Stimulated activated naive B cell treated with anti-CD40 and anti-IgM and Interleukin-4, amounts not matched to agents 10 μg/mL and 1 μg/mL and 100 μg/mL, for 72 hours (primary cell): ENCODE results near the gene PRKG1.

Experiments used
- ATAC-seq, 2 donors: fragments of 150-1000 bp; cut with Tn5 transposase; replicated peaks; 2 replicates each; pipeline ENCODE4 v1.10.0; 2021; ENCODE audit warnings: moderate library complexity in 1 of 2
- DNase-seq: peaks from one replicate; pipeline ENCODE4 v3.0.0; 2021
- H3K27ac Mint-ChIP-seq: one replicate; pipeline ENCODE4 v1.8.0; 2022; ENCODE audit warnings: mild to moderate bottlenecking, mixed read lengths
- H3K27me3 Mint-ChIP-seq, 2 donors: one replicate each; pipeline ENCODE4 v1.8.0; 2022; ENCODE audit warnings: mixed read lengths in 2 of 2
- H3K36me3 Mint-ChIP-seq, 2 donors: one replicate each; pipeline ENCODE4 v1.8.0; 2022; ENCODE audit warnings: mixed read lengths in 2 of 2, mild to moderate bottlenecking in 1 of 2
- H3K4me1 Mint-ChIP-seq, 2 donors: one replicate each; pipeline ENCODE4 v1.8.0; 2022; ENCODE audit warnings: mixed read lengths in 2 of 2, mild to moderate bottlenecking in 1 of 2
- H3K4me3 Mint-ChIP-seq, 2 donors: one replicate each; pipeline ENCODE4 v1.8.0; 2022; ENCODE audit warnings: mild to moderate bottlenecking in 2 of 2, mixed read lengths in 2 of 2, moderate library complexity in 1 of 2
- H3K9me3 Mint-ChIP-seq, 2 donors: one replicate each; pipeline ENCODE4 v1.8.0; 2022; ENCODE audit warnings: mixed read lengths in 2 of 2, mild to moderate bottlenecking in 1 of 2

PRKG1 gene

GRCh38 chr10:51063659-51064535 is 10.4 kb upstream of the PRKG1 start:
- ATAC-seq (peak in 1 of 2 donors; percentile 44), DNase-seq (no peak)
- Mint-ChIP-seq H3K4me3 (no peak overlapping the region), H3K4me1 (no peaks in the 10 kb centered on the region), H3K36me3 (no peaks in the 10 kb centered on the region), H3K27me3 (peaks cover 0 to 5% of the 10 kb centered on the region in 2 donors), H3K9me3 (no peaks in the 10 kb centered on the region), H3K27ac (no peak overlapping the region)

GRCh38 chr10:51066231-51066630 is 8.1 kb upstream of the PRKG1 start:
- H3K27ac Mint-ChIP-seq: no peak overlapping the region
- H3K36me3 Mint-ChIP-seq: no peaks in the 10 kb centered on the region
- DNase-seq: no peak
- H3K4me3 Mint-ChIP-seq: no peak overlapping the region
- H3K4me1 Mint-ChIP-seq: no peaks in the 10 kb centered on the region
- H3K9me3 Mint-ChIP-seq: no peaks in the 10 kb centered on the region
- H3K27me3 Mint-ChIP-seq: peaks cover under 1 to 8% of the 10 kb centered on the region in 2 donors
- no peak for ATAC-seq

GRCh38 chr10:51072210-51072609 is 2.1 kb upstream of the PRKG1 start:
- peaks cover 41 to 43% of the 10 kb centered on the region in 2 donors for H3K27me3 Mint-ChIP-seq
- DNase-seq: no peak
- H3K27ac Mint-ChIP-seq: no peak overlapping the region
- H3K4me3 Mint-ChIP-seq: no peak overlapping the region
- peaks cover 0 to 1% of the 10 kb centered on the region in 2 donors for H3K36me3 Mint-ChIP-seq
- H3K4me1 Mint-ChIP-seq: peaks cover 12 to 15% of the 10 kb centered on the region in 2 donors
- ATAC-seq: no peak
- no peaks in the 10 kb centered on the region for H3K9me3 Mint-ChIP-seq

GRCh38 chr10:51072921-51073434 is 1.3 kb upstream of the PRKG1 start:
- H3K36me3 Mint-ChIP-seq: peaks cover 0 to 1% of the 10 kb centered on the region in 2 donors
- ATAC-seq (no peak), DNase-seq (no peak)
- peak overlapping the region; percentile 81 to 87 for H3K4me3 Mint-ChIP-seq
- peaks cover 12 to 15% of the 10 kb centered on the region in 2 donors for H3K4me1 Mint-ChIP-seq
- no peaks in the 10 kb centered on the region for H3K9me3 Mint-ChIP-seq
- H3K27ac Mint-ChIP-seq: no peak overlapping the region
- H3K27me3 Mint-ChIP-seq: peaks cover 41 to 43% of the 10 kb centered on the region in 2 donors

- DNase-seq (no peak), ATAC-seq (peak; percentile 31 to 39)
- no peak overlapping the region for H3K27ac Mint-ChIP-seq
- H3K9me3 Mint-ChIP-seq: no peaks in the 10 kb centered on the region
- peaks cover 12 to 15% of the 10 kb centered on the region in 2 donors for H3K4me1 Mint-ChIP-seq
- peak overlapping the region; percentile 81 to 87 for H3K4me3 Mint-ChIP-seq
- H3K36me3 Mint-ChIP-seq: peaks cover 0 to 1% of the 10 kb centered on the region in 2 donors
- peaks cover 41 to 43% of the 10 kb centered on the region in 2 donors for H3K27me3 Mint-ChIP-seq
These were observed 642 bp upstream of the PRKG1 start for GRCh38 chr10:51073453-51074237.

- Mint-ChIP-seq H3K27ac (no peak overlapping the region), H3K27me3 (peaks cover 41 to 44% of the 10 kb centered on the region in 2 donors), H3K4me1 (peaks cover 12 to 15% of the 10 kb centered on the region in 2 donors), H3K36me3 (peaks cover 0 to 1% of the 10 kb centered on the region in 2 donors), H3K4me3 (peak overlapping the region; percentile 81 to 87), H3K9me3 (no peaks in the 10 kb centered on the region)
- DNase-seq: no peak
- ATAC-seq: no peak
These were observed 971 bp downstream of the PRKG1 start for GRCh38 chr10:51075043-51075872.

- H3K4me3 Mint-ChIP-seq: no peak overlapping the region
- DNase-seq (no peak), ATAC-seq (no peak)
- H3K9me3 Mint-ChIP-seq: no peaks in the 10 kb centered on the region
- H3K36me3 Mint-ChIP-seq: peaks cover 0 to 1% of the 10 kb centered on the region in 2 donors
- peaks cover 12 to 15% of the 10 kb centered on the region in 2 donors for H3K4me1 Mint-ChIP-seq
- peaks cover 45 to 46% of the 10 kb centered on the region in 2 donors for H3K27me3 Mint-ChIP-seq
- H3K27ac Mint-ChIP-seq: no peak overlapping the region
These were observed 1.6 kb downstream of the PRKG1 start for GRCh38 chr10:51075873-51076229.

- no peak for DNase-seq
- ATAC-seq: no peak
- Mint-ChIP-seq H3K4me1 (peaks cover 12 to 15% of the 10 kb centered on the region in 2 donors), H3K9me3 (no peaks in the 10 kb centered on the region), H3K36me3 (peaks cover 0 to 1% of the 10 kb centered on the region in 2 donors), H3K27me3 (peaks cover 45 to 47% of the 10 kb centered on the region in 2 donors), H3K4me3 (no peak overlapping the region), H3K27ac (no peak overlapping the region)
These were observed 2.1 kb downstream of the PRKG1 start for GRCh38 chr10:51076299-51076841.

- Mint-ChIP-seq H3K9me3 (no peaks in the 10 kb centered on the region), H3K27me3 (peaks cover 45 to 47% of the 10 kb centered on the region in 2 donors), H3K27ac (no peak overlapping the region), H3K4me3 (no peak overlapping the region), H3K36me3 (peaks cover 0 to 1% of the 10 kb centered on the region in 2 donors), H3K4me1 (peaks cover 12 to 15% of the 10 kb centered on the region in 2 donors)
- ATAC-seq (no peak), DNase-seq (no peak)
These were observed 2.8 kb downstream of the PRKG1 start for GRCh38 chr10:51077074-51077473.

- Mint-ChIP-seq H3K4me3 (no peak overlapping the region), H3K4me1 (peaks cover 12 to 15% of the 10 kb centered on the region in 2 donors), H3K27me3 (peaks cover 47 to 49% of the 10 kb centered on the region in 2 donors), H3K36me3 (peaks cover 0 to 1% of the 10 kb centered on the region in 2 donors), H3K27ac (no peak overlapping the region), H3K9me3 (no peaks in the 10 kb centered on the region)
- no peak for ATAC-seq
- no peak for DNase-seq
These were observed 3.2 kb downstream of the PRKG1 start for GRCh38 chr10:51077507-51077906.

- DNase-seq: no peak
- Mint-ChIP-seq H3K36me3 (no peaks in the 10 kb centered on the region), H3K4me3 (no peak overlapping the region), H3K9me3 (no peaks in the 10 kb centered on the region), H3K27me3 (peaks cover 30 to 32% of the 10 kb centered on the region in 2 donors), H3K4me1 (peaks cover 4 to 10% of the 10 kb centered on the region in 2 donors), H3K27ac (no peak overlapping the region)
- no peak for ATAC-seq
These were observed 5.0 kb downstream of the PRKG1 start for GRCh38 chr10:51079331-51079730.

- no peaks in the 10 kb centered on the region for H3K9me3 Mint-ChIP-seq
- no peak overlapping the region for H3K4me3 Mint-ChIP-seq
- ATAC-seq (no peak), DNase-seq (no peak)
- no peaks in the 10 kb centered on the region for H3K36me3 Mint-ChIP-seq
- H3K27me3 Mint-ChIP-seq: peaks cover 26 to 30% of the 10 kb centered on the region in 2 donors
- peaks cover under 1 to 6% of the 10 kb centered on the region in 2 donors for H3K4me1 Mint-ChIP-seq
- no peak overlapping the region for H3K27ac Mint-ChIP-seq
These were observed 5.5 kb downstream of the PRKG1 start for GRCh38 chr10:51079766-51080165.

GRCh38 chr10:51080311-51081006 is 6.2 kb downstream of the PRKG1 start:
- Mint-ChIP-seq H3K27ac (no peak overlapping the region), H3K27me3 (peaks cover 19 to 25% of the 10 kb centered on the region in 2 donors), H3K36me3 (no peaks in the 10 kb centered on the region), H3K9me3 (no peaks in the 10 kb centered on the region), H3K4me1 (no peaks in the 10 kb centered on the region), H3K4me3 (no peak overlapping the region)
- ATAC-seq (no peak), DNase-seq (no peak)
